Tibial artery (tissue), 4 donors: ENCODE measurements around the gene CST4.
"Not testable (repeated sequence)": the region's sequence is repeated elsewhere in the genome, so short reads cannot be mapped to it uniquely, and the experiment has no call there.

Experiments
- DNase-seq, 2 donors: peaks; one replicate each; pipeline ENCODE4 v3.0.0-alpha.2; 2019
- H3K27ac ChIP-seq, 2 donors: fragments of 200-600 bp; sonication (generic) in 1 of 2; 1 replicate in 1 of 2; 2 replicates in 1 of 2; pipeline ENCODE4 v1.5.1; 2018 to 2019; ENCODE audit warnings: mild to moderate bottlenecking in 1 of 2
- H3K27me3 ChIP-seq, 2 donors: fragments of 200-600 bp; sonication (generic) in 1 of 2; one replicate each; pipeline versions ENCODE4 v1.5.1 to v1.6.0; 2016 to 2019
- H3K36me3 ChIP-seq, 3 donors: fragments of 200-600 bp; sonication (generic) in 2 of 3; one replicate each; pipeline ENCODE4 v1.5.1; 2016 to 2019; ENCODE audit warnings: mild to moderate bottlenecking in 2 of 3
- H3K4me1 ChIP-seq, 4 donors: fragments of 200-600 bp; sonication (generic) in 2 of 4; 1 replicate in 3 of 4; 2 replicates in 1 of 4; pipeline ENCODE4 v1.5.1; 2016 to 2019
- H3K4me3 ChIP-seq, 2 donors: fragments of 200-600 bp; sonication (generic) in 1 of 2; 1 replicate in 1 of 2; 2 replicates in 1 of 2; pipeline ENCODE4 v1.5.1; 2018 to 2019; ENCODE audit warnings: mild to moderate bottlenecking in 2 of 2
- H3K9me3 ChIP-seq, 3 donors: fragments of 200-600 bp; sonication (generic) in 1 of 3; one replicate each; pipeline ENCODE4 v1.5.1; 2016 to 2019
- CTCF ChIP-seq, 2 experiments: fragments of 200-600 bp in 1 of 2; fragments of 450-650 bp in 1 of 2; IDR thresholded peaks; one replicate each; pipeline ENCODE4 v1.5.1; 2017 to 2019; ENCODE audit warnings: antibody characterized with exemption in 2 of 2, mild to moderate bottlenecking in 1 of 2, moderate library complexity in 1 of 2
- intact Hi-C: fragments of 100-400 bp; cut with DNase I; formaldehyde crosslinking; loops from one replicate; pipeline ENCODE4 v1.15.0; 2023; ENCODE audit warnings: low total_unique reads

The CST4 gene

GRCh38 chr20:23688684-23689398 lies at the start of gene CST4:
Gene CST4 (minus strand): TSS chr20:23689038. CDS start chr20:23688969, 69 bp downstream.
- H3K4me3 ChIP-seq, intact Hi-C loops, H3K4me1 ChIP-seq, H3K36me3 ChIP-seq, DNase-seq, H3K9me3 ChIP-seq, H3K27me3 ChIP-seq, H3K27ac ChIP-seq: not testable (repeated sequence)

- DNase-seq, H3K9me3 ChIP-seq, H3K36me3 ChIP-seq, H3K27ac ChIP-seq, H3K4me1 ChIP-seq, intact Hi-C loops, H3K27me3 ChIP-seq, H3K4me3 ChIP-seq: not testable (repeated sequence)
Measured at GRCh38 chr20:23735391-23735790, 46.6 kb upstream of the CST4 start.

- intact Hi-C loops, H3K4me3 ChIP-seq: not testable (repeated sequence)
Measured at GRCh38 chr20:23734949-23735348, 46.1 kb upstream of the CST4 start.

GRCh38 chr20:23734440-23734839 lies 45.6 kb upstream of the CST4 start:
- H3K4me1 ChIP-seq, H3K4me3 ChIP-seq, DNase-seq, H3K36me3 ChIP-seq, H3K9me3 ChIP-seq, H3K27ac ChIP-seq, H3K27me3 ChIP-seq, intact Hi-C loops: not testable (repeated sequence)

More at GRCh38 chr20:23734949-23735348, 46.1 kb upstream of the CST4 start:
- not testable (repeated sequence) for H3K9me3 ChIP-seq, DNase-seq, H3K36me3 ChIP-seq, H3K27me3 ChIP-seq, H3K4me1 ChIP-seq, H3K27ac ChIP-seq

- Histone ChIP-seq H3K27me3 (no peaks in the 10 kb centered on the region), H3K27ac (no peak overlapping the region), H3K4me3 (no peak overlapping the region), H3K36me3 (no peaks in the 10 kb centered on the region), H3K4me1 (no peaks in the 10 kb centered on the region), H3K9me3 (no peaks in the 10 kb centered on the region)
- intact Hi-C loops, result no loop called here
- no peak for DNase-seq
- TF ChIP-seq CTCF (IDR thresholded peaks at IDR 0.05), result no peak
Measured at GRCh38 chr20:23727016-23727415, 38.2 kb upstream of the CST4 start.

DNA sequence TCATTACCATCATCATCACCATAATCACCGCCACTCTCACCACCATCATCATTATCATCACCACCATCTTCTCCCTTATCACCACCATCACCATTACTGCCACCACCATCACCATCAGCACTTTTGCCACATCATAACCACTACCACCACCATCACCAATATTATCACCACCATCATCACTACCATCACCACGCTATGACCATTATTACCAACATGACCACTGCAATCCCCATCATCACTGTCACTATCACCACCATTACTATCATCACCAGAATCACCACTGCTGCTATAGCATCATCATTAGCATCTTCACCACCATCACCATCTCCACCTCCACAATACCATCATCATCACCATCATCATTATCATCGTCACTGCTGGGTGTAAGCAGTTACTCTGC lies 36.3 kb upstream of the CST4 start:
- H3K27ac ChIP-seq, result no peak overlapping the region
- no peak overlapping the region for H3K4me3 ChIP-seq
- no peaks in the 10 kb centered on the region for H3K27me3 ChIP-seq
- H3K4me1 ChIP-seq, result no peaks in the 10 kb centered on the region
- no peak for TF ChIP-seq CTCF (IDR thresholded peaks at IDR 0.05)
- intact Hi-C loops, result no loop called here
- no peak for DNase-seq
- no peaks in the 10 kb centered on the region for H3K9me3 ChIP-seq
- H3K36me3 ChIP-seq, result no peaks in the 10 kb centered on the region

- H3K4me3 ChIP-seq, H3K4me1 ChIP-seq, H3K9me3 ChIP-seq, H3K27ac ChIP-seq, DNase-seq, H3K36me3 ChIP-seq, H3K27me3 ChIP-seq, intact Hi-C loops: not testable (repeated sequence)
- peak; percentile 17 to 36 for TF ChIP-seq CTCF (IDR thresholded peaks at IDR 0.05)
Measured at GRCh38 chr20:23723659-23724307, 34.9 kb upstream of the CST4 start.

- intact Hi-C loops, H3K4me1 ChIP-seq, DNase-seq, H3K27ac ChIP-seq, H3K27me3 ChIP-seq, H3K9me3 ChIP-seq, H3K36me3 ChIP-seq, H3K4me3 ChIP-seq: not testable (repeated sequence)
Measured at GRCh38 chr20:23722851-23723250, 34.0 kb upstream of the CST4 start.
